CD14-positive monocyte (primary cell): Measurements from ENCODE around the gene IER5. TPM values are rescaled to one million over a fixed set of nuclear protein-coding genes. Genes with fewer than 3 reads are reported as not detected.

Source experiments
- DNase-seq, 3 donors: peaks; one replicate each; pipeline ENCODE4 v3.0.0-alpha.2; 2011 to 2022
- H2AFZ ChIP-seq: 2 replicates; pipeline ENCODE4 v1.6.0; 2012; ENCODE audit warnings: mild to moderate bottlenecking, low read depth, low read length, inconsistent platforms; ENCODE audit not compliant: insufficient read depth, poor library complexity, severe bottlenecking
- H3K27ac ChIP-seq, 2 donors: 1 replicate in 1 of 2; 2 replicates in 1 of 2; pipeline ENCODE4 v1.5.1; 2012 to 2013; ENCODE audit warnings: low read length in 2 of 2, control low read depth in 1 of 2, inconsistent platforms in 1 of 2, low read depth in 1 of 2, mild to moderate bottlenecking in 1 of 2
- H3K27me3 ChIP-seq, 2 donors: one replicate each; pipeline versions ENCODE4 v1.6.0 to v1.6.1; 2011 to 2013; ENCODE audit warnings: low read length in 2 of 2; ENCODE audit not compliant: control insufficient read depth in 2 of 2, insufficient read depth in 2 of 2
- H3K36me3 ChIP-seq, 2 donors: replicated peaks in 1 of 2; 1 replicate in 1 of 2; 2 replicates in 1 of 2; pipeline versions ENCODE4 v1.5.1 to v1.6.1; 2012 to 2013; ENCODE audit warnings: low read length in 2 of 2, control low read depth in 1 of 2, inconsistent platforms in 1 of 2, mild to moderate bottlenecking in 1 of 2; ENCODE audit not compliant: insufficient read depth in 2 of 2, control insufficient read depth in 1 of 2
- H3K4me1 ChIP-seq, 2 donors: 1 replicate in 1 of 2; 2 replicates in 1 of 2; pipeline versions ENCODE4 v1.5.1 to v1.6.1; 2012 to 2013; ENCODE audit warnings: low read length in 2 of 2, control low read depth in 1 of 2, inconsistent platforms in 1 of 2, mild to moderate bottlenecking in 1 of 2, moderate library complexity in 1 of 2; ENCODE audit not compliant: insufficient read depth in 2 of 2, control insufficient read depth in 1 of 2
- H3K4me2 ChIP-seq: replicated peaks from 2 replicates; pipeline ENCODE3; 2012; ENCODE audit warnings: low read length, moderate library complexity, mild to moderate bottlenecking; ENCODE audit not compliant: poor library complexity, severe bottlenecking; ENCODE audit errors: extremely low read depth
- H3K4me3 ChIP-seq, 3 experiments: fragments of 200-600 bp in 1 of 3; sonication (generic) in 1 of 3; replicated peaks in 1 of 3; 1 replicate in 2 of 3; 2 replicates in 1 of 3; pipeline ENCODE4 v1.5.1; 2011 to 2013; ENCODE audit warnings: low read length in 3 of 3, mild to moderate bottlenecking in 3 of 3, control low read depth in 2 of 3, low read depth in 2 of 3, inconsistent platforms in 1 of 3, moderate library complexity in 1 of 3
- H3K79me2 ChIP-seq: 2 replicates; pipeline ENCODE4 v1.6.0; 2012; ENCODE audit warnings: mild to moderate bottlenecking, control low read depth, inconsistent platforms, low read length, moderate library complexity; ENCODE audit not compliant: insufficient read depth
- H3K9ac ChIP-seq: 2 replicates; pipeline ENCODE4 v1.6.0; 2017; ENCODE audit warnings: low read length, mild to moderate bottlenecking; ENCODE audit not compliant: insufficient read depth, poor library complexity, severe bottlenecking
- H3K9me3 ChIP-seq, 2 donors: replicated peaks in 1 of 2; 1 replicate in 1 of 2; 2 replicates in 1 of 2; pipeline versions ENCODE4 v1.5.1 to v1.6.1; 2012 to 2013; ENCODE audit warnings: low read length in 2 of 2, control low read depth in 1 of 2; ENCODE audit not compliant: control insufficient read depth in 1 of 2, insufficient read depth in 1 of 2
- H4K20me1 ChIP-seq: 2 replicates; pipeline ENCODE4 v1.6.0; 2012; ENCODE audit warnings: mild to moderate bottlenecking, low read length, control low read depth, moderate library complexity; ENCODE audit not compliant: insufficient read depth
- H3K27ac Mint-ChIP-seq, 7 donors: one replicate each; pipeline ENCODE4 v1.8.0; 2020; ENCODE audit warnings: mild to moderate bottlenecking in 7 of 7, mixed read lengths in 7 of 7, moderate library complexity in 6 of 7, inconsistent platforms in 2 of 7
- H3K27me3 Mint-ChIP-seq, 3 donors: one replicate each; pipeline ENCODE4 v1.8.0; 2021 to 2022; ENCODE audit warnings: low read depth in 3 of 3, mild to moderate bottlenecking in 3 of 3, mixed read lengths in 3 of 3, moderate library complexity in 3 of 3, inconsistent platforms in 1 of 3
- H3K36me3 Mint-ChIP-seq, 2 donors: one replicate each; pipeline ENCODE4 v1.8.0; 2020; ENCODE audit warnings: mixed read lengths in 2 of 2, inconsistent platforms in 1 of 2, mild to moderate bottlenecking in 1 of 2
- H3K4me1 Mint-ChIP-seq: one replicate; pipeline ENCODE4 v1.8.0; 2020; ENCODE audit warnings: mild to moderate bottlenecking, mixed read lengths
- H3K4me3 Mint-ChIP-seq, 2 donors: one replicate each; pipeline ENCODE4 v1.8.0; 2020; ENCODE audit warnings: mild to moderate bottlenecking in 2 of 2, mixed read lengths in 2 of 2, moderate library complexity in 1 of 2
- H3K9me3 Mint-ChIP-seq, 7 donors: one replicate each; pipeline ENCODE4 v1.8.0; 2020 to 2022; ENCODE audit warnings: mixed read lengths in 7 of 7, mild to moderate bottlenecking in 6 of 7, moderate library complexity in 6 of 7, inconsistent platforms in 2 of 7
- CTCF ChIP-seq: fragments of 200-600 bp; IDR thresholded peaks from one replicate; pipeline ENCODE4 v1.8.0; 2022; ENCODE audit warnings: antibody characterized with exemption, mild to moderate bottlenecking
- WGBS: methylation state at CpG from one replicate; pipeline ENCODE4 v1.1.5; 2013; ENCODE audit warnings: missing lambda C conversion rate; ENCODE audit not compliant: insufficient coverage; 5-methylcytosine and 5-hydroxymethylcytosine counted together
- intact Hi-C, 2 donors: fragments of 100-400 bp; cut with micrococcal nuclease; formaldehyde crosslinking; loops; one replicate each; pipeline versions ENCODE4 v1.15.0 to v1.15.1; 2023
- polyA plus RNA-seq, 3 donors: library from polyadenylated mRNA; depleted of rRNA in 1 of 3; unstranded in 2 of 3; stranded (reverse) in 1 of 3; fragments of 300-500 nt in 2 of 3; fragments of >200 nt in 1 of 3; fragmentation: Illumina TruSeq in 2 of 3; gene quantifications; 1 replicate in 2 of 3; 2 replicates in 1 of 3; pipeline ENCODE4 v1.2.3, GENCODE V29; 2012 to 2021

Gene IER5
- polyA plus RNA-seq, 3 donors: 13.7 to 110 (median 29.0) TPM

GRCh38 chr1:181133441-181133951 lies 45.0 kb downstream of the IER5 start:
- H2AFZ ChIP-seq: no peak overlapping the region
- DNase-seq: no peak
- intact Hi-C loops: no loop called here
- H3K27ac ChIP-seq: peak overlapping the region; percentile 95 to 98
- no peak for TF ChIP-seq CTCF
- no peaks in the 10 kb centered on the region for H3K36me3 ChIP-seq
- H3K27me3 ChIP-seq: no peaks in the 10 kb centered on the region
- no peak overlapping the region for H3K4me3 ChIP-seq
- Mint-ChIP-seq H3K27me3 (peaks cover 0 to 5% (median 4%) of the 10 kb centered on the region in 3 donors), H3K4me1 (peaks cover 92% of the 10 kb centered on the region), H3K36me3 (peaks cover 5 to 8% of the 10 kb centered on the region in 2 donors), H3K27ac (peak overlapping the region; percentile 98 to 100 (median 99)), H3K4me3 (peak overlapping the region in 1 of 2 donors; percentile 63), H3K9me3 (peaks cover 0 to 2% (median 0%) of the 10 kb centered on the region in 7 donors)
- no peak overlapping the region for H3K4me2 ChIP-seq
- no peaks in the 10 kb centered on the region for H3K9me3 ChIP-seq
- peaks cover 83 to 95% of the 10 kb centered on the region in 2 donors for H3K4me1 ChIP-seq
- H3K9ac ChIP-seq: peak overlapping the region; percentile 66
- 95% methylated on average over 5 of the region's 6 CpGs for whole genome bisulfite sequencing
- H4K20me1 ChIP-seq: no peaks in the 10 kb centered on the region
- no peaks in the 10 kb centered on the region for H3K79me2 ChIP-seq

GRCh38 chr1:181133969-181134418 lies 45.5 kb downstream of the IER5 start:
- TF ChIP-seq CTCF: no peak
- Histone ChIP-seq H3K79me2 (no peaks in the 10 kb centered on the region), H4K20me1 (no peaks in the 10 kb centered on the region), H3K36me3 (no peaks in the 10 kb centered on the region), H3K4me1 (peaks cover 82 to 94% of the 10 kb centered on the region in 2 donors), H2AFZ (no peak overlapping the region), H3K9ac (peak overlapping the region; percentile 66), H3K27ac (peak overlapping the region; percentile 95 to 98), H3K27me3 (no peaks in the 10 kb centered on the region), H3K9me3 (no peaks in the 10 kb centered on the region), H3K4me3 (no peak overlapping the region), H3K4me2 (no peak overlapping the region)
- Mint-ChIP-seq H3K36me3 (peaks cover 5 to 8% of the 10 kb centered on the region in 2 donors), H3K9me3 (peaks cover 0 to 2% (median 0%) of the 10 kb centered on the region in 7 donors), H3K27ac (peak overlapping the region; percentile 98 to 100 (median 99)), H3K4me1 (peaks cover 92% of the 10 kb centered on the region), H3K4me3 (peak overlapping the region; percentile 9 to 63), H3K27me3 (peaks cover 0 to 5% (median 4%) of the 10 kb centered on the region in 3 donors)
- peak in 1 of 3 donors; percentile 42 for DNase-seq
- 100% methylated on average over 4 of the region's 12 CpGs for WGBS
- intact Hi-C loops: loop anchor here in 1 of 2 donors (2.0 kb wide), 1 partner anchor 43 kb away; no protein-coding TSS in a partner anchor
